HG02623 (cell line): ENCODE measurements around the gene TSPAN9.
"Not testable (repeated sequence)": the region's sequence is repeated elsewhere in the genome, so short reads cannot be mapped to it uniquely, and the experiment has no call there.

Source experiments
- ATAC-seq: cut with Tn5 transposase; IDR thresholded peaks from one replicate; pipeline ENCODE4 v1.9.1; 2021; ENCODE audit warnings: moderate library complexity; ENCODE audit not compliant: unreplicated experiment

The TSPAN9 gene

DNA sequence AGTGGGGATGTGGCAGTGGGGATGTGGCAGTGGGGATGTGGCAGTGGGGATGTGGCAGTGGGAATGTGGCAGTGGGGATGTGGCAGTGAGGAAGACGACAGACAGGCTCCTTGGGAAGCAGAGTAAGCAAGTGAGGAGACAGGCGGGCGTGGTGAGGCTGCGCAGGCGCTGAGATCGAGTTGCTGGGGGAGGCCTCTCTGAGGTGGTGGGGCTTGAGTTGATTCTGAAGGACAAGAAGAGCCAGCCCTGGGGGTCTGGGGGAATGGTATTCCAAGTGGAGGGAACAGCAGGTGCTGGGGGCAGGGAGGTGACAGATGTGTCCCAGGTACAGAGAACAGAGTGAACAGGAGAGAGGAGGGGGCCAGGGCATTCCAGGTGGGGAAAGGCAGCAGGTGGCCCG lies 33.8 kb upstream of the TSPAN9 start:
- no peak for ATAC-seq

DNA sequence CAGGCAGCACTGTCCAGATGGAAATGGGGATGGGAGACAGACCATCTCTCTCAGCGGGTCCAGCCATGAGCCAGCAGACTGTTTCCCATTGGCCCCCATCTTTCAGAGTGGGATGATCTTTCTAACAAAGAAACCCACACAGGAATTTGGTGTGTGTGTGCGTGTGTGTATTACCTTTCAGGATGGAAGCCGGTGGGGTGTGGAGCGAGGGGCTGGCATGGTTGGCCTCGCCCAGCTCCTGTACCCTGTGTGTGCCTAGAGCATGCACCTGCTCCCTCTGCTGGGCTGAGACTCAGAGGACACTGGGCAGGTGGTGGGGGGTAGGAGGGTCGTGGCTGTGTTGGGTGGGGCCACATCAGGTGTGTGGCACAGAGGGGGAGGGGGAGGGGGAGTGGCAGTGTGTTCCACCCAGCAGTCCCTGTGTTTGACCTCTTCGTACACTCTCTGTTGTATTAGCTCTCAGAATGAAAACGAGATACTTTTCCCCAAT lies 33.0 kb upstream of the TSPAN9 start:
- ATAC-seq: no peak

DNA sequence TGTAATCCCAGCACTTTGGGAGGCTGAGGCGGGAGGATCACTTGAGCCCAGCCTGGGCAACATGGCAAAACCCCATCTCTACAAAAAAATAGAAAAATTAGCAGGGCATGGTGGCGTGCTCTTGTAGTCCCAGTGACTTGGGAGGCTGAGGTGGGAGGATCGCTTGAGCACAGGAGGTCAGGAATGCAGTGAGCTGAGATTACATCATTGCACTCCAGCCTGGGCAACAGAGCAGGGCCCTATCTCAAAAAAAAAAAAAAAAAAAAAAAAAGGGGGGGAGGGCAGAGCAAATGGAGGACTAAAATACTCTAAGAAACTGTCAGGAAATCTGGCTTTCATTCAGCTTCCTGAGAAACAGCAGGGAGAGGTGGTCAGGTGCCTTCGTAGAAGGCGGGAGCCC lies 31.7 kb upstream of the TSPAN9 start:
- no peak for ATAC-seq

DNA sequence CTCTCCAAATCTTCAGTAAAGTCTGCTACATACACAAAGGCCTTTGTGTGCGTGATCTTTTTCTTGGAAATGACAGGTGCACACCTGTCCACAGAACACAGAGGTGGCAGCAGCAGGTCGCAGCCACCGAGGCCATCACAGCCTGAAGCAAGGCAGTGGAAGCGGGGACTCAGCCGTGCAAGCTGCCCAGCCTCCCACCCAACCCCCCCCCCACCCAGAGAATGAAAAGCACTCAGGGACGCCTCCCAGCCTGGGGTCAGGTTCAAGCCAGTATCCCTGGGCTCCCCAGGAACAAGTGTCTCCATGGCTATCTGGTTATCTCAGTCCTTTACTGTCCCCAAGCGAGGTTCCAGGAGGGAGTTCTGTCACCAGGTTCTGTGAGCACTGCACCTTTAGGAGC lies 31.2 kb upstream of the TSPAN9 start:
- ATAC-seq: no peak

DNA sequence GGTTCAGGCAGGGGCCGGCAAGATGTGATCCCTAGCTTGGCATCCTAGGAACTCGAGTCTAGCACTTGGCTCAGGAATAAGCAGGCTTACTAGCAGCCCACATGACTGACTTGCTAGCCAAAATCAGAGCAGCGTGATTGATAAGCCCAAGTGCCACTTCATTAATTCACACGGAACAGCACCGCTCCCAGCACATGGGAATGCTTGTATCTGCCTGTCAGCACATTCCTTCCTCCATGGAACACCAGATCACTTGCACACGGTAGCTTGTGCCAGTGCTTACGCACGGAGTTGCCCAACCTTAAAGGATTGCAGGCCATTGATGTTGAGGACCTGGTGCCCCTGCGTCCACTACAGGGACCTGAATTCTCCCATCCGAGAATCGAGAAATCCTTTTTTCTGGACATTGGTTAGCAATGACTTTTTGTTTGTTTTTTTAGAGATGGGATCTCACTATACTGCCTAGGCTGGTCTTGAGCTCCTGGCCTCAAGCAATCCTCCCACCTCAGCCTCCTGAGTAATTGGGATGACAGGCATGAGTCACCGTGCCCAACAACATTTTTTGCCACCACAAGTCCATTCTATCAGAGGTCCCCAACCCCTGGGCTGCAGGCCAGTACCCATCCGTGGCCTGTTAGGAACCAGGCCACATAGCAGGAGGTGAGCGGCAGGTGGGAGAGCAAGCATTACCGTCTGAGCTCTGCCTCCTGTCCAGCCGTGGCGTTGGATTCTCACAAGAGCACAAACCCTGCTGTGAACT lies 30.6 kb upstream of the TSPAN9 start:
- ATAC-seq: no peak

DNA sequence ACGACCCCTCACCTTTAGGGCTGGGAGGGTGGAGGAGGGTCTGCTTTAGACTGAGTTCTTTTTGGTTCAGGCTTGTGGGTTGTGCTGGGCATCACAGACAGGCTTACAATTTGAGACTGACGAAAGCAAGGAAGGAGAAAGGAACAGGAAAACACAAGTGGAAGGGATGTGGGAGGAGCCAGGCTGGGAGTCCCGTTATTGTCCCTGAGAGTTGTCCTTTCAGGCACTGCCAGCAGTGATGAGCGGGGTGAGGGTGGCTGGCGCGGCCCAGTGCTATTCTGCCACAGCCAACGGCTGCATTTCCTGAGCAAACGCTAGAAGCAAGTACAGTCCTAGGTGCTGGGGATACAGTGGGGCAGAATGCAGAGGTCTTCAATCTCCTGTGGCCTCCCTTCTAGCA lies 29.2 kb upstream of the TSPAN9 start:
- ATAC-seq: no peak

DNA sequence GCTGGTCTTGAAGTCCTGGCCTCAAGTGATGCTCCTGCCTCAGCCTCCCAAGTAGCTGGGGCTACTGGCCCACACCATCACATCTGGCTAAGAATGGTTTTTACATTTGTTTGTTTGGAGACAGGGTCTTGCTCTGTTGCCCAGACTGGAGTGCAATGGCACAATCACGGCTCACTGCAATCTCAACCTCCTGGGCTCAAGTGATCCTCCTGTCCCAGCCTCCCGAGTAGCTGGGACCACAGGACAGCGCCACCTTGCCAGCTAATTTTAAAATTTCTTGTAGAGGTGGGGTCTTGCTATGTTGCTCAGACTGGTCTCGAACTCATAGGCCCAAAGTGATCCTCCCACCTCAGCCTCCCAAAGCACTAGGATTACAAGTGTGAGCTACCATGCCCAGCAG lies 28.6 kb upstream of the TSPAN9 start:
- ATAC-seq: no peak

DNA sequence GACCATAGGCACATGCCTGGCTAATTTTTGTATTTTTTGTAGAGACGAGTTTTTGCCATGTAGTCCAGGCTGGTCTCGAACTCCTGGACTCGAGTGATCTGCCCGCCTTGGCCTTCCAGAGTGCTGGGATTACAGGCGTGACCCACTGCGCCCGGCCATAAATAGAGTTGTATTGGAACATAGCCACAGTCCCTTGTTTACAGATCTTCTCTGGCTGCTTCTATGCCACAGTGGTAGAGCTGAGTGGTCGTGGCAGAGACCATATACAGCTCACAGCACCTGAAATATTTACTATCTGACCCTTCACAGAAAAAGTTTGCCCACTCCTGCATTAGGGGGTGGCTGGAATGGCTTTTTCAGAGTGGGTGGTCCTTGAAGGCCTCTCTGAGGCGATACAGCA lies 28.0 kb upstream of the TSPAN9 start:
- no peak for ATAC-seq

DNA sequence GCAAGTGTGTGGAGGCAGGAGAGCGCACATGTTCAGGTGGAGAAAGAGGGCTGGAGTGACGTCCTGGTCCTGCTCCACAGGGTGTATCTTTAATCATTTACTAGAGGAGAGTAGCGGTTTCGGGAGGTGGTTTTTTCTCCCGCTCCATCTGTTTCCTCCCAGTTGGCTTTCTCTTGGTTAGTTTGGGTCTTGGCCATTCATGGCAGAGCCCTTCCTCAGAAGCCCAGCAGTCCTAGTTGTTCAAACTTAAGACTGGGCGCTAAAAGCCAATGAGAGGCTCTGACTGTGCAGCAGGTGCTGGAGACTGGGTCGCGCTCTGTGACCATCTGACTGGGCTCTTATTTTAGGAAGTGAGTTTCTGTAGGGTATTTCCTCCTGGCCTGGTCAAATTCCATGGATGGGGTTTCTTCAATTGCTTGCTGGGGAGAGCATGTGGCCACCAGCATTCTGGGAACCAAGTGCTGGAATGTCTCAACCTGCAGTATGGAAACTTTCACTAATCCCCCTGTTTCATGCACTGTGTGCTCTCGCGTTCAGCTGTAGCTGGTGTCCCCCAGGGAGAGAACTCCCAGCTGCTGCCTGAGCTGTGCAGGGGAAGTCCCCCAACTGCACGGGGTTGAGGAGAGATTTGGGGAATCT lies 27.4 kb upstream of the TSPAN9 start:
- no peak for ATAC-seq

DNA sequence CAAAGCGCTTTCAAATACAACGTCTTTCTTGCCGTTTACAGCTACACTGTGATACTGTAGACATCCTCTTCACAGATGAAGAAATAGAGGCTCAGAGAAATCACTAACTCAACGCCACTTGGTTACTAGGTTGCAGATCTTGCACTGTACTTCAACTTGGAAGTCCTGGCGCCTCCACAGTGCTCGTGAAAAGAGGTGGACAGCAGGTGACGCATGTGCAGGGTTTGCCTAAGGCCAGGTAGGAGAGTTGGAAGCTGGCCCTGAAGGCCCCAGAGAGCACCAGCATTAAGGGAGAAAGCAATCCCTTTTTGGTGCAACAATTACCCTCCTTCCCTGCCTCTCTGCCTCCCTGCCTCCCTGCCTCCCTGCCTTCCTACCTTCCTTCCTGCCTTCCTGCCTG lies 22.8 kb upstream of the TSPAN9 start:
- no peak for ATAC-seq

DNA sequence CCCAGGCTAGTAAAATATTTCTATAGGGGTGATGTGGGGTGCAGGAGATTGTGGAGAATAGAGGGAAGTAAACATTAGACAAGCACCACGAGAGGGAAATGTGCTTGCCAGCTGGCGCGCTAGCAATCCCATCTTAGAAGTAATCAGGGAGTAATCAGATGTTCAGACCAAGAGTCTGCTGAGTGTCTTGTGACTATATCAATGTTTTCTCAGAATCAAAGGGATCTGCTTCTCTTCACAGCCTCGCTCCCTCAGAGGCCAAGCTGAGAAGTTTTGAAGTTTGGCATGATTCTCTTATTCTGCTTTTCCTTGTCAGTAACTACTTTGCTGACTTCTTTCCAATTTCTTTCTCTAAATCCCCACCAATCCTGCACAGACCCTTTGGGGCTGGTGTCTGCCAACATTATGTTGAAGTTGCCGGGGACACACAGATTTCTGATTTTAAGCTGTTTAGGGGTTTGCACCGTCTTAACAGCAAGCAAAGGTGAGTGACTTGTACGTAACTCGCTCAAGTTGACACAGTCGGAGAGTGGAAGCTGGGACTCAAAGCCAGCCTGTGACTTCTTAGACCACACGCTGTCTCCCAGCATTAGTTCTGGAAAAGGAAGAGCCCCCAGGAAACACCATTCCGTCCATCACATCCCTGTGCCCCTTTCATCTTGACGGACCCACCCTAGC lies 22.0 kb upstream of the TSPAN9 start:
- ATAC-seq: no peak

DNA sequence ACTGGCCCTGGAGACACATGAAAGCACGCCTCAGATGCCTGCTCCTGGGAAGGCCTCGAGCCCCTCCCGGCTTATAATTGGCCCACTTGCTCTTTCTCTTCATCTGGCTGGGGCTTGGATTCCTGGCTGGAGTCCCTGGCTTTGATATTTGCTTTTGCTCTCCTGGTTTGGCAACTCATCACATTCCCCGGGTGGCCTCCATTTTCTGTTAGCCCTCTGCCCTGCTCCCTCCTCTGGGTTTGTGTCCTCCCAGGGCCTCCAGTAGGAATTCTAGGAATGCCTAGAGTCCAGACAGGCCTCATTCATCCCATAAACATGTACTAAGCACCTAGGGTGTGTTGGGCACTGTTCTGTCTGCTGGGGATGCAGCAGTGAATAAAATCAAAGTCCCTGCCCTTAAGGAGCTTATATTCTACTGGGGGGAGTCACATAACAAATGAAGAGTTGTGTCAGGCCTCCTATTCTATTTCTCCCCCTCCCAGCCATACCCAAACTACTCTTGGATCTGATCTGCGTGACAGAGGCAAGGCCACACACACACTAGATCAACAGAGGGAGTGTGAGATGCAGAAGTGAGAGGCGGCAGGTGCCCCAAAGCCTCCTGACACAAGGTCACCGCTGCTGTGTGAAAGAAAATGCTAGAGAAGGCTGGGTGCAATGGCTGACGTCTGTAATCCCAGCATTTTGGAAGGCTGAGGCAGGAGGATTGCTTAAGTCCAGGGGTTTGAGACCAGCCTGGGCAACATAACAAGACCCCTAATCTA lies 21.3 kb upstream of the TSPAN9 start:
- no peak for ATAC-seq

DNA sequence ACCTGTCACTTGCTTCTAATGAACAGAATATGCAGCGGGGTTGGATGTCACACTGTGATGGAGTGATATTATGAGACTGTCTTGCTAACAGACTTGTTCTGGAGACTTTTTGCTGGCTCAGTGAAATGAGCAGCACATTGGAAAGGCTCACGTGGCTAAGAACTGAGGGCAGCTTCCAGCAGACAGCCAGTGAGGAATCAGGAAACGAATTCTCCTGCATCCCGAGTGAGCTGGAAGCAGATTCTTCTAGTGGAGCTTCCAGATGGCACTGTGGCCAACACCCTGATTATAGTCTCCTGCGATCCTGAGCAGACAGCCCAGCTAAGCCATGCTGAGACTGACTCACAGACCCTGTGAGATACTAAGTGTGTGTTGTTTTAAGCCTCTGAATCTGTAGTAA lies 16.1 kb upstream of the TSPAN9 start:
- ATAC-seq: no peak

DNA sequence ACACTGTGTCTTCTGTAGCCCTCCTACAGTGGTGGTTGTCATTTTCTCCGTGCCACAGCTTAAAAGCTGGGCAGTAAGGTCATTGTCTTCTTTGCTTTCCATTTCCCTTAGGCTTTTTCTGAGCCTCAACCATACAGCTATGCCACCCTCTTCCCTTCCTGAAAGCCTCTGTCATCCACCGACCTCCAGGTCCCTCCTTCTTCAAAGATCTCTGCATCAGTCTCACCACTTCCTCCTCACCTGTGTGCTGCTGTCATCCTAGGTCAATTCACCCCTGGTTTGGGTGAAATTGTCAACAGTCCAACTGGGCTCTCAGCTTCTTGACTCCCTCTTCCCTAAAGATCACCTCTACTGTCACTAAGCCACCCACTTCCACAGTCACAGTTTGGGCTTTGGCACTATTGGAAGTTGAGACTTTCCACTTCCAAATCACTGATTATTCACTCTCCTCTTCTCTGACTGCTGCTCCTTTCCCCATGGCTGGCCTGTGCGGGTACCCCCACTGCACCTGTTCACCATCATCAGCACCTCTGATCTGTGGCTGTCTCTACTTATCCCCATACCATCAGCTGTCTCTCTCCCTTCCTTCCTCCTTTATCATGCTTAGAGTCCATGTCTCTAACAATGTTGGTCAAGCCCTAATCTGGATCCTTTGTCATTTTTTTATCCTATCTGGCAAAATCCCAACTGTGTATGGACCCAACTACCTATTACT lies 15.5 kb upstream of the TSPAN9 start:
- no peak for ATAC-seq

DNA sequence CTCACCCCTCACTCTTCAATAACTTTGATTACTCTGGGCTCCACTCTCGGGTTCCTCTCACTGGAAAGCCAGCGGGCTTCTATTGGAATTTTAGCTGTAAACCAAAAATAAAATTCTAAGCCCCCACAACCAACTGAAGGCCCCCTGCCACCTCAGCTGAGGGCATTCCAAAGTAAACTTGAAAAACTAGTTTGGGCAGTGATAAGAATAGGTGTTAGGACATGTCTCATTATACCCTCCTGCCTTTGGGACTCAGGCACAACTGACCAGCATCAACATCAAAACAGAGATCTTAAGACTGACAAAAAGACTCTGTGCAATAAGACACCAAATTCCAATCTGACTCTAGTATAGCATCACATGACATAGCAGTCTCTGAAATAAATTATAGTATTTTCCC lies 11.9 kb upstream of the TSPAN9 start:
- ATAC-seq: no peak

DNA sequence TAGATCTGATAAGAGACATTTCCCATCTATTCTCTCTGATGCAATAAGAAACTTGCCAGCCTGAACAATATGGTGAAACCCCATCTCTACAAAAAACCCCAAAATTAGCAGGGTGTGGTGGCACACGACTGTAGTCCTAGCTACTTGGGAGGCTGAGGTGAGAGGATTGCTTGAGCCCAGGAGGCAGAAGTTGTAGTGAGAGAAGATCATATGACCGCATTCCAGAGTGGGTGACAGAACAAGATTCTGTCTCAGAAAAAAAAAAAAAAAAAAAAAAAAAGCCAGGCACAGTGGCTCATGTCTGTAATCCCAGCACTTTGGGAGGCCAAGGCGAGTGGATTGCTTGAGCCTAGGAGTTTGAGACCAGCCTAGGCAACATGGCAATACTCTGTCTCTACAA lies 11.3 kb upstream of the TSPAN9 start:
- not testable (repeated sequence) for ATAC-seq

DNA sequence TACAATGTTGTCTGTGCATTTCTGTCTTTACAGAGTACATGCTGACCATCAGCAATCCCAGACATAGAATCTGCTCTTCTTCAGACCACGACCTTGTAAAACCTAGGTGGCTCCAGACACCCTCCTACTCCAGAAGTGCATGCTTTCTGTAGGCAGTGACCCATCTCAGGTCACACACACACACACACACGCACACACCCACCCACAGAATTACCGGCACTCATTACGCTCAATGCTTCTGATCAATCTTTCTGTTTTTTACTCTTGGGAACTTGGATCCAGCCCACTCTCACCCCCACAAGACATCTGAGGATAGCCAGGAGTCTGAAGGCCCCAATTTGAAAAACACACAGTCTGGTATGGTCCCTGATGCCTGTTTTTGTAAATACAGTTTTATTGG lies 7.5 kb upstream of the TSPAN9 start:
- ATAC-seq: no peak

DNA sequence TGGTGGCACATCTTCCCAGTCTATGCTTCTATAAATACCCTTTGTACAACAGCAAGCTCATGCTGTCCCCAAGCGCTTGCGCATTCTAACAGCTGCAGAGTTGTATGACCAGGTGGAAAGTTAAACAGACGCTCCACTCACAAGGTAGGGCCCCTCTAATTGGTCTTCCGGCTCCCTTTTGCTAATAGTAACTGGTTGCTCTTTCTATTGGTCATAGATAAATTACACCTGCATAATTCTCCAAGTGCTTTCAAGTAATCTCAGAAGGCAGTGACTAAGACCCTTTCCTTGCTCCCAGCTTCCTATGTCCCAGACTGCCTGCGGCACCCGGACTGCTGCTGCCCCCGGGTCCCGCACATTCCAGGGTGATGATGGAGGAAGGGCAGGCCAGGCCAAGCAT lies 6.1 kb upstream of the TSPAN9 start:
- ATAC-seq: no peak

DNA sequence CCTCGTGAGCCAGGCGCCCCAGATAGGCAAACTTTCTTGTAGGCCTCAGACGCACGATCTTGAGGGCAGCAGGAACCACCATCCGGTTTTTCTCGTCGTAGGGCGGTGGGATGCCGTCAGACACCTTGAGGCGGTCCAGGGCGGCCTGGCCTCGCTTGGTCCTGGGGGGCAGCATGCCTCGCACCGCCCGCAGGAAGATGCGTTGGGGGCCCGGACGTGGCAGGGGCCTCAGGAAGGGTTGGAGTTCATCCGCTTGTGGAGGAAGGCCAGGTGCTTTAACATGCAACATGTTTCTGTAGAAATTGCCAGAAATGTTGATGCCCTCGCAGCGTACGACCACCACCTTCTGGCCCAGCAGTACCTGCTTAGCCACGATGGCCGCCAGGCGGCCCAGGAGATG lies 5.5 kb upstream of the TSPAN9 start:
- ATAC-seq: no peak

DNA sequence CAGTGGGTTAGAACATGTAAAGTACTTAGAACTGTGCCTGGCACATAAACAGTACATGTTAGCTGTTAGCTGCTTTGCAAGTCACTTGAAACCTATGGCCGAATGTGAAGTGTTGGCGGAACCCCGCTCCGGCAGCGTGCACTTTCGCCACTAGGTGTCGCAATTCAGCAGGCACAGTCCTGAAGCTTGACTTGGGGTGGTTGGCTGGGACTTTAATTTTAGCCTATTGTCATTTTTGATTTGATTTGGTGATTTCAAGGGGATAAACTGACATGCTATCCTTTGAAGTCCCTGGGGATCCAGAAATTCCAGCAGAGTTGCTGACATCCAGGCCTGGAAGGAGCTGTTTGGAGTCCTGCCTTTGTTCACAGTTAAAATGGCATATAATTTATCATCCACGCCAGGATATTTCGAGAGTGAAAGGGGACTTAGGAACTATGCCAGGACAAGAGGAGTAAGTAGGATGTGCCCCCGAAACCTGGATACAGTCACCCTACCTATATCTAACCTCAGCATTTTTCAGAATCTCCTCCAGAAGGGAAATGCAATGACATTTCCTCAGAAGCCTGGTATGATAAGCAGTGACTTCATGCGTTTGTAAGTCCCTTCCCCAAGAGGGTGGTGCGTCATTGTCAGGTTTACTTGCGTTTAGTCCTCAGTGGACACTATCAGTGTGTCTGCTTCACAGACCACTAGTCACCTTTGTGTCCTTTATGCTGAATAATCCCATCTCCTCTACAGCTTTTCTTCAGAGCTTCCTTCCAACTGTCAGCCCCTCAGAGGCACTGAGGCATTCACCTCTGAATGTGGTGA lies 3.5 kb upstream of the TSPAN9 start:
- ATAC-seq: no peak
